Measurements from ENCODE around the gene GRM1. TPM values are rescaled to one million over a fixed set of nuclear protein-coding genes. Genes with fewer than 3 reads are reported as not detected.

Gene GRM1
- total RNA-seq, 2 donors from 2014 or later, result 0.54 TPM; not detected in 1

GRCh38 chr6:146331013-146331412 is 302.2 kb downstream of the GRM1 start:
- H3K4me3 ChIP-seq, result no peak overlapping the region
- ATAC-seq (ENCODE audit: insufficient number of reproducible peaks, low FRiP score, low read depth) (no peak), DNase-seq (ENCODE audit: low spot score) (no peak)
- TF ChIP-seq CTCF (IDR thresholded peaks at IDR 0.05), result no peak
- H3K4me1 ChIP-seq (ENCODE audit: control insufficient read depth in 1 of 2, low read depth in 2 of 2), result no peaks in the 10 kb centered on the region
- no peaks in the 10 kb centered on the region for H3K27me3 ChIP-seq (replicated peaks; ENCODE audit: insufficient read depth)
- no peak overlapping the region for H3K27ac ChIP-seq
- no peaks in the 10 kb centered on the region for H3K9me3 ChIP-seq
- H3K36me3 ChIP-seq, result no peaks in the 10 kb centered on the region

- H3K9me3 ChIP-seq, result no peaks in the 10 kb centered on the region
- no peak for ATAC-seq (ENCODE audit: insufficient number of reproducible peaks, low FRiP score, low read depth)
- no peak for DNase-seq (ENCODE audit: low spot score)
- no peak overlapping the region for H3K4me3 ChIP-seq
- H3K36me3 ChIP-seq, result no peaks in the 10 kb centered on the region
- H3K27me3 ChIP-seq (replicated peaks; ENCODE audit: insufficient read depth), result no peaks in the 10 kb centered on the region
- H3K4me1 ChIP-seq (ENCODE audit: control insufficient read depth in 1 of 2, low read depth in 2 of 2), result no peaks in the 10 kb centered on the region
- no peak for TF ChIP-seq CTCF (IDR thresholded peaks at IDR 0.05)
- no peak overlapping the region for H3K27ac ChIP-seq
Measured at GRCh38 chr6:146335336-146335735, 306.5 kb downstream of the GRM1 start.

DNA sequence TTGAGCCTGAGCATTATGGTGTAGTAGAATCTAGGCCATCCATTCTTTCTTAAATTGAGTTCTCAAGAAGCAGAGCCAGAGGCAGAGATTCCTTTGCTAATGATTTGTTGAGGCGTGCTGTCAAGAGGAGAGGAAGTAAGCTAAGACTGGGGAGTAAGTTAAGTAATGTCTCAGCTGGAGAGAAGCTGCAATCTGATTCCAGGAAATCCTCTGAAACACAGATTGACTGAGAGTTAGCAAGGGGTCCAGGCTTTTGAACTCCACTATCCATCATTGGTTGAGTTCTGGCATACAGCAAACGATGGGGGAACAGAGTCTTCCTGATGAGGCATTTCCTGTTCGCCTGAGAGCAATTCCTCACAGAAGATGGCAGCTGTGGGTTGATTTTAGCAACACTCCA is 307.3 kb downstream of the GRM1 start:
- no peak overlapping the region for H3K4me3 ChIP-seq
- H3K9me3 ChIP-seq, result no peaks in the 10 kb centered on the region
- ATAC-seq (ENCODE audit: insufficient number of reproducible peaks, low FRiP score, low read depth) (no peak), DNase-seq (ENCODE audit: low spot score) (no peak)
- H3K27ac ChIP-seq, result no peak overlapping the region
- no peaks in the 10 kb centered on the region for H3K27me3 ChIP-seq (replicated peaks; ENCODE audit: insufficient read depth)
- no peaks in the 10 kb centered on the region for H3K36me3 ChIP-seq
- H3K4me1 ChIP-seq (ENCODE audit: control insufficient read depth in 1 of 2, low read depth in 2 of 2), result no peaks in the 10 kb centered on the region
- TF ChIP-seq CTCF (IDR thresholded peaks at IDR 0.05), result no peak

DNA sequence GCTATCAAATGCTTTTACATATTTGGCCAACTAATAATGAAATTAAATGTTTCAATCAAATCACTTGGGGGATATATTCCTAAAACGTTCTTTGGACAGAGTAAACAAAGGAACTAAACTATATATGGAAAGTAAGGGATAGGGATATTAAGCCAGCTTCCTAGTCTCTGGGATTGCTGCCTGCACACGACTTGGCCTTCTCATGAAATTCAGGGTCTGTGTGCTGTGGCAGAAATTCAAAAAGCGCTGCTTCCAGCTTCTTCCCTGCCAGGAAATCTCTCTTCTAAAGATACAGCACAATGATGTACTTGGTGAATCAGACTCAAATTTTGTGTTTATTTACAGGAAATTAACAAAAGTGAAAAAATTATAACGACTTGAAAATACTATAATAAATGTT is 308.5 kb downstream of the GRM1 start:
- H3K4me3 ChIP-seq, result no peak overlapping the region
- no peaks in the 10 kb centered on the region for H3K4me1 ChIP-seq (ENCODE audit: control insufficient read depth in 1 of 2, low read depth in 2 of 2)
- DNase-seq (ENCODE audit: low spot score), result no peak
- no peaks in the 10 kb centered on the region for H3K36me3 ChIP-seq
- no peak for TF ChIP-seq CTCF (IDR thresholded peaks at IDR 0.05)
- H3K27me3 ChIP-seq (replicated peaks; ENCODE audit: insufficient read depth), result no peaks in the 10 kb centered on the region
- ATAC-seq (ENCODE audit: insufficient number of reproducible peaks, low FRiP score, low read depth), result no peak
- no peaks in the 10 kb centered on the region for H3K9me3 ChIP-seq
- H3K27ac ChIP-seq, result no peak overlapping the region

DNA sequence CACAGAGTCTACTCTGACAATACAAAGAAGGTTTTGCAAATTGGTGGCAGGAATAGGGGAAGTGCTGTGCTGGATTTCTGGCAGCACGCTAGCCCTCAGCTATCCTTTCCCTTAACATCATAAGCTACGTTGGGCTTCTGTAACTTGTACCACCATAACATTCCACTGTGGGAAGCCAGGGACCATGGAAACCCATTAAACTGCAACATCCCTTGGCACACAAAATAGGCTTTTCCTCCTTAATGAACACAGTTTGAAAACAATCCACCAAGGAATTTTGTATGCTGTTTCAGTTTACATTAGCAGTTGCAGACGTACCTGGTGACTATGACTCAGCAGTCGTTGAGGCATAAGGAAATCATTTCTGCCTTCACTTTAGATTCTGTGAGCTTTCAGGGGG is 310.9 kb downstream of the GRM1 start:
- TF ChIP-seq CTCF (IDR thresholded peaks at IDR 0.05), result no peak
- no peak overlapping the region for H3K4me3 ChIP-seq
- H3K4me1 ChIP-seq (ENCODE audit: control insufficient read depth in 1 of 2, low read depth in 2 of 2), result no peaks in the 10 kb centered on the region
- DNase-seq (ENCODE audit: low spot score) (no peak), ATAC-seq (ENCODE audit: insufficient number of reproducible peaks, low FRiP score, low read depth) (no peak)
- H3K36me3 ChIP-seq, result no peaks in the 10 kb centered on the region
- no peaks in the 10 kb centered on the region for H3K9me3 ChIP-seq
- H3K27ac ChIP-seq, result no peak overlapping the region
- no peaks in the 10 kb centered on the region for H3K27me3 ChIP-seq (replicated peaks; ENCODE audit: insufficient read depth)

All from thoracic aorta (tissue), 2 donors.